HepG2 (cell line): Measurements from ENCODE around the gene TSPAN15. TPM values are rescaled to one million over a fixed set of nuclear protein-coding genes. Genes with fewer than 3 reads are reported as not detected.

ENCODE experiments used
- ATAC-seq: fragments of 200-7000 bp; cut with Tn5 transposase; 3 replicates; pipeline ENCODE4 v1.9.1; 2020; ENCODE audit warnings: mild to moderate bottlenecking, moderate library complexity
- BruUV-seq: library from RNA; stranded (reverse); fragments of 400-500 nt; replicated peaks from 2 replicates; lab custom pipeline; 2021; lab: Mats Ljungman, UMichigan
- CTCF ChIA-PET: fragments of 300-600 bp; formaldehyde crosslinking; extraction: SDS; loops from one replicate; lab custom pipeline; 2021; ENCODE audit warnings: low total read pairs, inconsistent platforms, low intra/inter-chr PET ratio; lab: Yijun Ruan, JAX
- POLR2A ChIA-PET: fragments of 350-600 bp; sonication (Branson Sonifier 250); formaldehyde crosslinking; loops from one replicate; lab custom pipeline; 2020; ENCODE audit warnings: antibody characterized with exemption, inconsistent platforms; lab: Yijun Ruan, JAX
- DNase-seq: peaks from one replicate; pipeline ENCODE4 v3.0.0-alpha.2; 2015; ENCODE audit warnings: low spot score
- FAIRE-seq: peaks from 3 replicates; lab custom pipeline; 2011; peaks lifted over from hg19 to GRCh38; lab: Jason Lieb, UNC
- H2AFZ ChIP-seq: one replicate; pipeline ENCODE4 v1.6.1; 2011; ENCODE audit warnings: low read length, inconsistent platforms
- H3K27ac ChIP-seq: fragments of 300-600 bp; 3 replicates; pipeline ENCODE4 v1.8.0; 2011; ENCODE audit warnings: mixed run types, mild to moderate bottlenecking, mixed read lengths, low read length, inconsistent platforms; ENCODE audit not compliant: insufficient read depth; ENCODE audit errors: extremely low read length
- H3K27me3 ChIP-seq, 2 experiments: fragments of 200-600 bp in 1 of 2; 2 replicates in 1 of 2; 3 replicates in 1 of 2; pipeline versions ENCODE4 v1.6.0 to v1.8.0; 2011; ENCODE audit warnings: low read length in 2 of 2, mild to moderate bottlenecking in 2 of 2, moderate library complexity in 2 of 2, inconsistent platforms in 1 of 2; ENCODE audit not compliant: insufficient read depth in 2 of 2, control insufficient read depth in 1 of 2
- H3K36me3 ChIP-seq, 2 experiments: fragments of 200-600 bp in 1 of 2; replicated peaks in 1 of 2; 2 replicates in 1 of 2; 3 replicates in 1 of 2; pipeline versions ENCODE4 v1.5.1 to v1.8.0; 2011; ENCODE audit warnings: low read length in 2 of 2, inconsistent platforms in 1 of 2; ENCODE audit not compliant: insufficient read depth in 2 of 2, control insufficient read depth in 1 of 2
- H3K4me1 ChIP-seq: 2 replicates; pipeline ENCODE4 v1.5.1; 2012; ENCODE audit warnings: low read length, inconsistent platforms; ENCODE audit not compliant: insufficient read depth
- H3K4me2 ChIP-seq: 2 replicates; pipeline ENCODE4 v1.6.0; 2011; ENCODE audit warnings: low read depth, low read length, inconsistent platforms
- H3K4me3 ChIP-seq, 3 experiments: fragments of 200-600 bp in 1 of 3; sonication (generic), shearing (Covaris generic) in 1 of 3; replicated peaks in 1 of 3; 2 replicates each; pipeline ENCODE4 v1.5.1; 2011 to 2016; ENCODE audit warnings: low read length in 3 of 3, inconsistent platforms in 2 of 3, low read depth in 2 of 3, mild to moderate bottlenecking in 2 of 3, control low read depth in 1 of 3, mixed read lengths in 1 of 3; ENCODE audit not compliant: insufficient read depth in 1 of 3
- H3K79me2 ChIP-seq: one replicate; pipeline ENCODE4 v1.6.1; 2011; ENCODE audit warnings: low read length, inconsistent platforms; ENCODE audit not compliant: insufficient read depth
- H3K9ac ChIP-seq: 2 replicates; pipeline ENCODE4 v1.6.0; 2011; ENCODE audit warnings: mild to moderate bottlenecking, low read depth, low read length, inconsistent platforms; ENCODE audit not compliant: insufficient read depth
- H3K9me3 ChIP-seq: 2 replicates; pipeline ENCODE4 v1.5.1; 2012; ENCODE audit warnings: mild to moderate bottlenecking, low read length
- H4K20me1 ChIP-seq: 2 replicates; pipeline ENCODE4 v1.6.0; 2011; ENCODE audit warnings: inconsistent platforms, mild to moderate bottlenecking, low read length, moderate library complexity; ENCODE audit not compliant: insufficient read depth
- FOXA3 ChIP-seq: IDR thresholded peaks from 2 replicates; pipeline ENCODE4 v1.6.1; 2016; ENCODE audit warnings: missing genetic modification reagents, missing compliant biosample characterization
- FOXC1 ChIP-seq: sonication (generic); formaldehyde crosslinking; IDR thresholded peaks from 2 replicates; pipeline ENCODE4 v1.8.0; 2022; ENCODE audit warnings: mild to moderate bottlenecking, missing genetic modification reagents, borderline replicate concordance
- FOXK1 ChIP-seq: sonication (generic); formaldehyde crosslinking; IDR thresholded peaks from 2 replicates; pipeline ENCODE4 v1.4.0; 2020; ENCODE audit warnings: low read depth, missing genetic modification reagents, borderline replicate concordance
- HOXD1 ChIP-seq: sonication (generic); formaldehyde crosslinking; IDR thresholded peaks from 2 replicates; pipeline ENCODE4 v1.5.0; 2020; ENCODE audit warnings: missing genetic modification reagents
- JDP2 ChIP-seq: sonication (generic); formaldehyde crosslinking; IDR thresholded peaks from 2 replicates; pipeline ENCODE4 v1.8.1; 2022; ENCODE audit warnings: missing genetic modification reagents, borderline replicate concordance
- SNAPC2 ChIP-seq: sonication (generic); formaldehyde crosslinking; IDR thresholded peaks from 2 replicates; pipeline ENCODE4 v1.8.1; 2022; ENCODE audit warnings: mild to moderate bottlenecking, missing genetic modification reagents
- TAF15 ChIP-seq: fragments of 200-400 bp; formaldehyde crosslinking; IDR thresholded peaks from one replicate; pipeline ENCODE4 v1.6.1; 2018; ENCODE audit warnings: mild to moderate bottlenecking, low read depth, low read length; ENCODE audit not compliant: poor library complexity, severe bottlenecking
- ZBTB42 ChIP-seq: sonication (generic); formaldehyde crosslinking; IDR thresholded peaks from 2 replicates; pipeline ENCODE4 v1.5.0; 2020; ENCODE audit warnings: mild to moderate bottlenecking, missing genetic modification reagents
- ZFP91 ChIP-seq: sonication (generic); formaldehyde crosslinking; IDR thresholded peaks from 2 replicates; pipeline ENCODE4 v1.9.0; 2022; ENCODE audit warnings: missing genetic modification reagents, mild to moderate bottlenecking, borderline replicate concordance
- ZNF136 ChIP-seq: sonication (generic); formaldehyde crosslinking; IDR thresholded peaks from 2 replicates; pipeline ENCODE4 v1.8.1; 2022; ENCODE audit warnings: low read depth, mild to moderate bottlenecking, moderate library complexity, missing genetic modification reagents
- ZNF326 ChIP-seq: sonication (generic); formaldehyde crosslinking; IDR thresholded peaks from 2 replicates; pipeline ENCODE4 v1.4.0; 2020; ENCODE audit warnings: missing genetic modification reagents, borderline replicate concordance
- ZXDC ChIP-seq: sonication (generic); formaldehyde crosslinking; IDR thresholded peaks from 2 replicates; pipeline ENCODE4 v1.5.0; 2020; ENCODE audit warnings: mild to moderate bottlenecking, missing genetic modification reagents
- whole genome bisulfite sequencing: methylation state at CpG from one replicate; pipeline ENCODE4 v1.1.6; 2017; ENCODE audit warnings: low lambda C conversion rate; 5-methylcytosine and 5-hydroxymethylcytosine counted together
- in situ Hi-C: cut with HindIII; loops from 2 replicates; pipeline ENCODE4 v1.10.0; 2017; ENCODE audit warnings: low pct_unique_long_range_greater_than_20kb; ENCODE audit not compliant: extremely low pct_ligation_motif_present
- intact Hi-C: fragments of 100-400 bp; cut with micrococcal nuclease; formaldehyde crosslinking; loops from one replicate; pipeline ENCODE4 v1.10.0; 2022; ENCODE audit not compliant: unreplicated experiment
- polyA plus RNA-seq, 8 experiments: library from polyadenylated mRNA; depleted of rRNA in 3 of 8; stranded (reverse) in 7 of 8; unstranded in 1 of 8; fragments of >200 nt; fragmentation: Illumina TruSeq in 4 of 8; extraction: Trizol in 4 of 8; gene quantifications; 2 replicates each; pipeline versions ENCODE4 v1.2.1 to v1.2.3, GENCODE V29; 2011 to 2016; ENCODE audit warnings: low read depth in 4 of 8, missing spikeins in 1 of 8, mixed read lengths in 1 of 8; ENCODE audit not compliant: insufficient read depth in 1 of 8
- total RNA-seq, 5 experiments: library from RNA; depleted of rRNA; stranded (reverse); fragments of >200 nt; fragmentation: Illumina TruSeq; extraction: Trizol; gene quantifications; 2 replicates each; pipeline ENCODE4 v1.2.3, GENCODE V29; 2016; ENCODE audit warnings: low read depth in 1 of 5
- TF ChIP-seq, protein P1 (sequence below): sonication (generic); formaldehyde crosslinking; IDR thresholded peaks from 2 replicates; pipeline ENCODE4 v1.4.0; 2020; ENCODE audit warnings: missing genetic modification reagents, borderline replicate concordance
- TF ChIP-seq, protein P2 (sequence below): sonication (generic); formaldehyde crosslinking; IDR thresholded peaks from 2 replicates; pipeline ENCODE4 v1.5.0; 2020; ENCODE audit warnings: missing genetic modification reagents

The TSPAN15 gene
- total and polyA plus RNA-seq, 2 of the 13 experiments (the other 11 are each of a cell fraction or from before 2014, with no cell fraction given) = 0.27 to 3.2 TPM

- in situ Hi-C loops = loop anchor here (5.0 to 10.0 kb wide), 2 partner anchors 121 to 198 kb away; no protein-coding TSS in a partner anchor
- intact Hi-C loops = no loop called here
- H3K36me3 ChIP-seq = no peaks in the 10 kb centered on the region
- no peak overlapping the region for H3K27ac ChIP-seq
- H3K4me2 ChIP-seq = no peak overlapping the region
- ChIA-PET POLR2A (no interaction called here), CTCF (interaction anchor here (1.1 to 5.6 kb wide), 2 partner anchors 122 to 128 kb away, joined by 3 to 71 read pairs; no protein-coding TSS in a partner anchor)
- BruUV-seq = no TSS peak
- no peaks in the 10 kb centered on the region for H3K9me3 ChIP-seq
- no peak overlapping the region for H2AFZ ChIP-seq
- FAIRE-seq = no peak
- H3K27me3 ChIP-seq = no peaks in the 10 kb centered on the region; a peak in 1 of 5 replicates
- H4K20me1 ChIP-seq = no peaks in the 10 kb centered on the region
- H3K4me3 ChIP-seq = no peak overlapping the region
- 25% methylated on average over 4 of the region's 4 CpGs for WGBS
- no peak overlapping the region for H3K9ac ChIP-seq
- TF ChIP-seq HOXD1 = no peak
- TF ChIP-seq, protein P1, sequence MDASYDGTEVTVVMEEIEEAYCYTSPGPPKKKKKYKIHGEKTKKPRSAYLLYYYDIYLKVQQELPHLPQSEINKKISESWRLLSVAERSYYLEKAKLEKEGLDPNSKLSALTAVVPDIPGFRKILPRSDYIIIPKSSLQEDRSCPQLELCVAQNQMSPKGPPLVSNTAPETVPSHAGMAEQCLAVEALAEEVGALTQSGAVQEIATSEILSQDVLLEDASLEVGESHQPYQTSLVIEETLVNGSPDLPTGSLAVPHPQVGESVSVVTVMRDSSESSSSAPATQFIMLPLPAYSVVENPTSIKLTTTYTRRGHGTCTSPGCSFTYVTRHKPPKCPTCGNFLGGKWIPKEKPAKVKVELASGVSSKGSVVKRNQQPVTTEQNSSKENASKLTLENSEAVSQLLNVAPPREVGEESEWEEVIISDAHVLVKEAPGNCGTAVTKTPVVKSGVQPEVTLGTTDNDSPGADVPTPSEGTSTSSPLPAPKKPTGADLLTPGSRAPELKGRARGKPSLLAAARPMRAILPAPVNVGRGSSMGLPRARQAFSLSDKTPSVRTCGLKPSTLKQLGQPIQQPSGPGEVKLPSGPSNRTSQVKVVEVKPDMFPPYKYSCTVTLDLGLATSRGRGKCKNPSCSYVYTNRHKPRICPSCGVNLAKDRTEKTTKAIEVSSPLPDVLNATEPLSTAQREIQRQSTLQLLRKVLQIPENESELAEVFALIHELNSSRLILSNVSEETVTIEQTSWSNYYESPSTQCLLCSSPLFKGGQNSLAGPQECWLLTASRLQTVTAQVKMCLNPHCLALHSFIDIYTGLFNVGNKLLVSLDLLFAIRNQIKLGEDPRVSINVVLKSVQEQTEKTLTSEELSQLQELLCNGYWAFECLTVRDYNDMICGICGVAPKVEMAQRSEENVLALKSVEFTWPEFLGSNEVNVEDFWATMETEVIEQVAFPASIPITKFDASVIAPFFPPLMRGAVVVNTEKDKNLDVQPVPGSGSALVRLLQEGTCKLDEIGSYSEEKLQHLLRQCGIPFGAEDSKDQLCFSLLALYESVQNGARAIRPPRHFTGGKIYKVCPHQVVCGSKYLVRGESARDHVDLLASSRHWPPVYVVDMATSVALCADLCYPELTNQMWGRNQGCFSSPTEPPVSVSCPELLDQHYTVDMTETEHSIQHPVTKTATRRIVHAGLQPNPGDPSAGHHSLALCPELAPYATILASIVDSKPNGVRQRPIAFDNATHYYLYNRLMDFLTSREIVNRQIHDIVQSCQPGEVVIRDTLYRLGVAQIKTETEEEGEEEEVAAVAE (CRISPR knock-in tag) = no peak
- TF ChIP-seq FOXA3 = no peak
- TF ChIP-seq JDP2 (CRISPR knock-in tag) = no peak
- no peak for TF ChIP-seq FOXC1 (CRISPR knock-in tag)
- no peak for TF ChIP-seq FOXK1 (CRISPR knock-in tag)
- TF ChIP-seq SNAPC2 (CRISPR knock-in tag) = no peak
- TF ChIP-seq ZXDC (CRISPR knock-in tag) = no peak
- no peak for TF ChIP-seq ZFP91 (CRISPR knock-in tag)
- TF ChIP-seq, protein P2, sequence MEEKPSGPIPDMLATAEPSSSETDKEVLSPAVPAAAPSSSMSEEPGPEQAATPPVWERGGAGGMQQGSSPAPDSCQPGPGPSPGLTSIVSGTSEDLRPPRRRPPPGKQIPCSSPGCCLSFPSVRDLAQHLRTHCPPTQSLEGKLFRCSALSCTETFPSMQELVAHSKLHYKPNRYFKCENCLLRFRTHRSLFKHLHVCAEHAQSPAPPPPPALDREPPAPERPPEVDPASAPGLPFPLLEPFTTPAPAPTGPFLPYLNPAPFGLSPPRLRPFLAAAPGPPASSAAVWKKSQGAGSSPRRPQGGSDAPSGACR (CRISPR knock-in tag) = no peak
- no peak for TF ChIP-seq ZBTB42 (CRISPR knock-in tag)
- TF ChIP-seq ZNF136 = no peak
- no peak for TF ChIP-seq ZNF326 (CRISPR knock-in tag)
- no peak for TF ChIP-seq TAF15
- TF ChIP-seq, all 625 proteins: peak for 0
- ATAC-seq (no peak), DNase-seq (no peak)
- H3K79me2 ChIP-seq = no peaks in the 10 kb centered on the region
- H3K4me1 ChIP-seq = no peaks in the 10 kb centered on the region
Observed at GRCh38 chr10:69516796-69517195, 65.5 kb downstream of the TSPAN15 start.
